GM12878 (cell line): ENCODE data around the gene C1orf53. TPM values are rescaled to one million over a fixed set of nuclear protein-coding genes. Genes with fewer than 3 reads are reported as not detected.

Experiments
- ATAC-seq: fragments of 200-7000 bp; cut with Tn5 transposase; 3 replicates; pipeline ENCODE4 v1.9.1; 2020; ENCODE audit warnings: mild to moderate bottlenecking, moderate library complexity
- BruUV-seq: library from RNA; stranded (reverse); fragments of 400-500 nt; replicated peaks from 2 replicates; lab custom pipeline; 2021; lab: Mats Ljungman, UMichigan
- CTCF ChIA-PET: fragments of 300-600 bp; sonication (Branson Sonifier 250); formaldehyde crosslinking; extraction: SDS; loops from one replicate; lab custom pipeline; 2021; ENCODE audit warnings: inconsistent platforms; lab: Yijun Ruan, JAX
- POLR2A ChIA-PET: fragments of 350-600 bp; formaldehyde crosslinking; extraction: SDS; loops from one replicate; lab custom pipeline; 2021; ENCODE audit warnings: inconsistent platforms; lab: Charles Lee
- RAD21 ChIA-PET: fragments of 300-600 bp; sonication (Branson Sonifier 250); formaldehyde crosslinking; loops from one replicate; lab custom pipeline; 2023; ENCODE audit warnings: antibody characterized with exemption; ENCODE audit not compliant: unreplicated experiment; lab: Charles Lee
- SMC1A ChIA-PET: fragments of 300-600 bp; sonication (Branson Sonifier 250); formaldehyde crosslinking; loops from one replicate; lab custom pipeline; 2023; ENCODE audit not compliant: unreplicated experiment, uncharacterized antibody; lab: Charles Lee
- DNase-seq: peaks from one replicate; pipeline ENCODE4 v3.0.0-alpha.2; 2011; ENCODE audit warnings: low read depth, low spot score
- FAIRE-seq: peaks from 3 replicates; lab custom pipeline; 2011; peaks lifted over from hg19 to GRCh38; lab: Jason Lieb, UNC
- H2AFZ ChIP-seq: 2 replicates; pipeline ENCODE4 v1.6.0; 2011; ENCODE audit warnings: low read depth, low read length, control low read depth; ENCODE audit not compliant: control insufficient read depth
- H3K27ac ChIP-seq: 2 replicates; pipeline ENCODE4 v1.5.1; 2011; ENCODE audit warnings: control low read depth; ENCODE audit not compliant: control insufficient read depth, insufficient read depth
- H3K27me3 ChIP-seq, 2 experiments: replicated peaks in 1 of 2; 2 replicates each; pipeline versions ENCODE4 v1.6.0 to v1.6.1; 2011; ENCODE audit warnings: low read length in 1 of 2; ENCODE audit not compliant: control insufficient read depth in 2 of 2, insufficient read depth in 2 of 2
- H3K36me3 ChIP-seq, 2 experiments: 2 replicates each; pipeline ENCODE4 v1.5.1; 2011; ENCODE audit warnings: low read length in 1 of 2; ENCODE audit not compliant: control insufficient read depth in 2 of 2, insufficient read depth in 2 of 2
- H3K4me1 ChIP-seq: 2 replicates; pipeline ENCODE4 v1.6.1; 2011; ENCODE audit warnings: mild to moderate bottlenecking, low read length, moderate library complexity, mixed read lengths; ENCODE audit not compliant: control insufficient read depth, insufficient read depth
- H3K4me2 ChIP-seq: 2 replicates; pipeline ENCODE4 v1.6.0; 2011; ENCODE audit warnings: control low read depth; ENCODE audit not compliant: control insufficient read depth, insufficient read depth
- H3K4me3 ChIP-seq: fragments of 200-600 bp; sonication (generic); 2 replicates; pipeline ENCODE4 v1.5.1; 2016
- H3K79me2 ChIP-seq: 2 replicates; pipeline ENCODE4 v1.6.0; 2011; ENCODE audit warnings: low read length; ENCODE audit not compliant: control insufficient read depth, insufficient read depth
- H3K9ac ChIP-seq: 2 replicates; pipeline ENCODE4 v1.8.0; 2011; ENCODE audit warnings: low read length, control low read depth, mixed read lengths; ENCODE audit not compliant: control insufficient read depth, insufficient read depth
- H3K9me3 ChIP-seq: replicated peaks from 3 replicates; pipeline ENCODE4 v1.5.1; 2011; ENCODE audit warnings: mild to moderate bottlenecking, low read length; ENCODE audit not compliant: control insufficient read depth, insufficient read depth
- H4K20me1 ChIP-seq: 2 replicates; pipeline ENCODE4 v1.6.0; 2011; ENCODE audit not compliant: control insufficient read depth, insufficient read depth
- BHLHE40 ChIP-seq, 2 experiments: fragments of 450-650 bp in 1 of 2; IDR thresholded peaks; 2 replicates each; pipeline ENCODE4 v1.6.1; 2011 to 2017; ENCODE audit warnings: low read depth in 2 of 2, borderline replicate concordance in 1 of 2, improper control_type of control experiment in 1 of 2, low read length in 1 of 2, mild to moderate bottlenecking in 1 of 2
- CHD1 ChIP-seq: IDR thresholded peaks from 2 replicates; pipeline ENCODE4 v1.6.1; 2012; ENCODE audit warnings: low read depth, low read length, improper control_type of control experiment
- EED ChIP-seq: sonication (generic); IDR thresholded peaks from 2 replicates; pipeline ENCODE4 v1.6.1; 2016; ENCODE audit warnings: antibody characterized with exemption, low read depth
- MTA2 ChIP-seq: fragments of 450-650 bp; IDR thresholded peaks from 2 replicates; pipeline ENCODE4 v1.6.1; 2016; ENCODE audit warnings: low read depth, mild to moderate bottlenecking, moderate library complexity
- POLR2AphosphoS2 ChIP-seq: IDR thresholded peaks from 2 replicates; pipeline ENCODE4 v1.6.1; 2011; ENCODE audit warnings: low read depth, mild to moderate bottlenecking, low read length, improper control_type of control experiment, moderate library complexity
- WGBS: methylation state at CpG from one replicate; pipeline ENCODE4 v1.1.6; 2016; ENCODE audit warnings: low lambda C conversion rate; ENCODE audit not compliant: insufficient replicate concordance, insufficient coverage; ENCODE audit errors: missing lambda C conversion rate; 5-methylcytosine and 5-hydroxymethylcytosine counted together
- in situ Hi-C: fragments of 300-500 bp; cut with MboI; formaldehyde crosslinking; loops from 9 replicates; pipeline ENCODE4 v1.14.3; 2018; ENCODE audit warnings: mixed read lengths
- intact Hi-C: fragments of 100-400 bp; cut with micrococcal nuclease; formaldehyde crosslinking; loops from one replicate; pipeline ENCODE4 v1.14.2; 2022; ENCODE audit not compliant: unreplicated experiment
- polyA plus RNA-seq, 11 experiments: library from polyadenylated mRNA; depleted of rRNA in 4 of 11; unstranded in 6 of 11; stranded (reverse) in 5 of 11; fragments of >200 nt; fragmentation: Nextera tagmentation in 4 of 11; fragmentation: Illumina TruSeq in 1 of 11; extraction: Ambion mirVana in 4 of 11; extraction: Trizol in 1 of 11; gene quantifications; 1 replicate in 1 of 11; 2 replicates in 10 of 11; pipeline versions ENCODE4 v1.2.1 to v1.2.3, GENCODE V29; 2011 to 2016; ENCODE audit warnings: inconsistent platforms in 2 of 11, missing spikeins in 2 of 11, low read depth in 1 of 11
- total RNA-seq, 4 experiments: library from RNA; depleted of rRNA in 3 of 4; stranded (reverse); fragments of >200 nt in 3 of 4; fragmentation: Illumina TruSeq in 1 of 4; extraction: Trizol in 1 of 4; gene quantifications; 2 replicates each; pipeline versions ENCODE4 v1.2.1 to v1.2.3, GENCODE V29; 2013 to 2021

The C1orf53 gene
- total and polyA plus RNA-seq, 10 of the 15 experiments (the other 5 are each of a cell fraction or from before 2014, with no cell fraction given), result 0.31 to 5.4 (median 0.59) TPM

GRCh38 chr1:197927908-197928665 is 25.7 kb downstream of the C1orf53 start:
- no peak for FAIRE-seq
- Histone ChIP-seq H3K79me2 (no peaks in the 10 kb centered on the region), H3K27me3 (peaks cover 0 to under 1% of the 10 kb centered on the region in 2 experiments; a peak in 2 of 4 replicates), H2AFZ (no peak overlapping the region), H3K4me2 (no peak overlapping the region), H3K9me3 (no peaks in the 10 kb centered on the region), H4K20me1 (no peaks in the 10 kb centered on the region), H3K4me1 (no peaks in the 10 kb centered on the region), H3K36me3 (no peaks in the 10 kb centered on the region), H3K4me3 (no peak overlapping the region), H3K27ac (no peak overlapping the region), H3K9ac (no peak overlapping the region)
- intact Hi-C loops, result loop anchor here (10.0 kb wide), 1 partner anchor 537 kb away; no protein-coding TSS in a partner anchor
- no peak for ATAC-seq
- no peak for DNase-seq
- ChIA-PET CTCF (interaction anchor here (1.1 kb wide), 1 partner anchor 59 kb away, joined by 3 read pairs; no protein-coding TSS in a partner anchor), SMC1A (interaction anchor here (0.6 to 1.8 kb wide), 4 partner anchors 120 to 1474 kb away, joined by 3 read pairs; no protein-coding TSS in a partner anchor), POLR2A (no interaction called here), RAD21 (interaction anchor here (0.9 kb wide), 1 partner anchor 59 kb away, joined by 3 read pairs; no protein-coding TSS in a partner anchor)
- in situ Hi-C loops, result no loop called here
- 74% methylated on average over 8 of the region's 8 CpGs for WGBS
- TF ChIP-seq EED (no peak), MTA2 (no peak), CHD1 (no peak), BHLHE40 (IDR thresholded peaks at IDR 0.05; ENCODE audit: borderline replicate concordance in 1 of 2, low read depth in 2 of 2, low read length in 1 of 2) (no peak), POLR2AphosphoS2 (no peak)
- BruUV-seq, result no TSS peak
